IMR-90 (cell line): ENCODE results near the gene NR1H4. TPM values are rescaled to one million over a fixed set of nuclear protein-coding genes. Genes with fewer than 3 reads are reported as not detected.

Experiments used
- ATAC-seq: fragments of 200-7000 bp; cut with Tn5 transposase; 2 replicates; pipeline ENCODE4 v1.9.1; 2020; ENCODE audit warnings: low read depth, mild to moderate bottlenecking, moderate library complexity
- BruUV-seq: library from RNA; stranded (reverse); fragments of 400-500 nt; replicated peaks from 2 replicates; lab custom pipeline; 2021; lab: Mats Ljungman, UMichigan
- CTCF ChIA-PET: fragments of 300-600 bp; formaldehyde crosslinking; extraction: SDS; loops from one replicate; lab custom pipeline; 2021; ENCODE audit warnings: antibody characterized with exemption; lab: Yijun Ruan, JAX
- POLR2A ChIA-PET: fragments of 300-600 bp; sonication (Branson Sonifier 250); formaldehyde crosslinking; loops from one replicate; lab custom pipeline; 2022; ENCODE audit warnings: antibody characterized with exemption; ENCODE audit not compliant: unreplicated experiment; lab: Charles Lee
- DNase-seq: peaks from one replicate; pipeline ENCODE4 v3.0.0; 2013
- H2AFZ ChIP-seq: replicated peaks from 2 replicates; pipeline ENCODE3; 2013; ENCODE audit warnings: low read length, mild to moderate bottlenecking; ENCODE audit not compliant: poor library complexity
- H2AK5ac ChIP-seq: 2 replicates; pipeline ENCODE4 v1.6.1; 2013; ENCODE audit warnings: low read depth, low read length, inconsistent platforms
- H2AK9ac ChIP-seq: replicated peaks from 2 replicates; pipeline ENCODE3; 2013; ENCODE audit warnings: mild to moderate bottlenecking, low read depth, low read length, moderate library complexity; ENCODE audit not compliant: poor library complexity
- H2BK120ac ChIP-seq: 2 replicates; pipeline ENCODE4 v1.6.1; 2013; ENCODE audit warnings: low read depth, low read length, inconsistent platforms
- H2BK15ac ChIP-seq: 3 replicates; pipeline ENCODE4 v1.6.1; 2013; ENCODE audit warnings: low read depth, low read length, inconsistent platforms
- H2BK20ac ChIP-seq: 2 replicates; pipeline ENCODE4 v1.6.1; 2013; ENCODE audit warnings: low read depth, mild to moderate bottlenecking, inconsistent platforms, low read length, moderate library complexity
- H2BK5ac ChIP-seq: 2 replicates; pipeline ENCODE4 v1.6.1; 2013; ENCODE audit warnings: mild to moderate bottlenecking, low read depth, low read length, inconsistent platforms; ENCODE audit not compliant: poor library complexity, severe bottlenecking
- H3K14ac ChIP-seq: replicated peaks from 2 replicates; pipeline ENCODE4 v1.6.1; 2013; ENCODE audit warnings: low read depth, low read length, inconsistent platforms
- H3K18ac ChIP-seq: 2 replicates; pipeline ENCODE4 v1.6.1; 2013; ENCODE audit warnings: low read depth, low read length, control low read depth
- H3K23ac ChIP-seq: 2 replicates; pipeline ENCODE4 v1.6.1; 2013; ENCODE audit warnings: low read depth, low read length, inconsistent platforms
- H3K27ac ChIP-seq: 2 replicates; pipeline ENCODE4 v1.5.1; 2013; ENCODE audit warnings: mild to moderate bottlenecking, control low read depth, low read length; ENCODE audit not compliant: insufficient read depth
- H3K27me3 ChIP-seq: 2 replicates; pipeline ENCODE4 v1.6.1; 2013; ENCODE audit warnings: low read length; ENCODE audit not compliant: control insufficient read depth, insufficient read depth
- H3K36me3 ChIP-seq: 2 replicates; pipeline ENCODE4 v1.6.1; 2013; ENCODE audit warnings: low read length, mixed read lengths; ENCODE audit not compliant: control insufficient read depth, insufficient read depth
- H3K4ac ChIP-seq: 2 replicates; pipeline ENCODE4 v1.6.1; 2013; ENCODE audit warnings: low read depth, low read length, inconsistent platforms
- H3K4me1 ChIP-seq: 2 replicates; pipeline ENCODE4 v1.6.1; 2013; ENCODE audit warnings: low read length, mixed read lengths; ENCODE audit not compliant: control insufficient read depth, insufficient read depth
- H3K4me2 ChIP-seq: 2 replicates; pipeline ENCODE4 v1.6.1; 2013; ENCODE audit warnings: low read depth, mild to moderate bottlenecking, control low read depth, low read length, moderate library complexity
- H3K4me3 ChIP-seq: 2 replicates; pipeline ENCODE4 v1.5.1; 2013; ENCODE audit warnings: low read depth, mild to moderate bottlenecking, control low read depth, low read length, moderate library complexity; ENCODE audit not compliant: insufficient read depth
- H3K56ac ChIP-seq: 2 replicates; pipeline ENCODE4 v1.6.1; 2013; ENCODE audit warnings: low read length, inconsistent platforms; ENCODE audit not compliant: insufficient read depth; ENCODE audit errors: extremely low read depth
- H3K79me1 ChIP-seq, 2 experiments: 2 replicates each; pipeline ENCODE4 v1.6.1; 2013; ENCODE audit warnings: low read length in 2 of 2, inconsistent platforms in 1 of 2, low read depth in 1 of 2
- H3K9ac ChIP-seq: 2 replicates; pipeline ENCODE4 v1.6.1; 2013; ENCODE audit warnings: low read depth, low read length, control low read depth
- H3K9me1 ChIP-seq: 2 replicates; pipeline ENCODE4 v1.6.1; 2013; ENCODE audit warnings: low read length, inconsistent platforms; ENCODE audit not compliant: insufficient read depth
- H3K9me3 ChIP-seq: 2 replicates; pipeline ENCODE4 v1.6.1; 2013; ENCODE audit warnings: low read length; ENCODE audit not compliant: control insufficient read depth, insufficient read depth
- H4K20me1 ChIP-seq: 2 replicates; pipeline ENCODE4 v1.6.1; 2013; ENCODE audit warnings: low read length, inconsistent platforms; ENCODE audit not compliant: insufficient read depth
- H4K5ac ChIP-seq: 2 replicates; pipeline ENCODE4 v1.6.1; 2013; ENCODE audit warnings: mild to moderate bottlenecking, low read depth, low read length, control low read depth
- H4K8ac ChIP-seq, 2 experiments: 2 replicates each; pipeline ENCODE4 v1.6.1; 2013; ENCODE audit warnings: low read depth in 2 of 2, low read length in 2 of 2, control low read depth in 1 of 2, inconsistent platforms in 1 of 2
- H4K91ac ChIP-seq: 2 replicates; pipeline ENCODE4 v1.6.1; 2013; ENCODE audit warnings: low read depth, low read length, inconsistent platforms; ENCODE audit not compliant: insufficient read depth
- BHLHE40 ChIP-seq: fragments of 150-350 bp; IDR thresholded peaks from 2 replicates; pipeline ENCODE4 v1.6.1; 2016; ENCODE audit warnings: mild to moderate bottlenecking, low read depth, low read length
- CEBPB ChIP-seq: IDR thresholded peaks from 2 replicates; pipeline ENCODE4 v1.6.1; 2012; ENCODE audit warnings: low read depth, low read length, improper control_type of control experiment
- CHD1 ChIP-seq: IDR thresholded peaks from 2 replicates; pipeline ENCODE4 v1.6.1; 2012; ENCODE audit warnings: low read depth, low read length, improper control_type of control experiment
- CTCF ChIP-seq: conservative IDR thresholded peaks from 2 replicates; pipeline ENCODE4 v1.5.1; 2012; ENCODE audit warnings: mild to moderate bottlenecking, low read depth, low read length, improper control_type of control experiment
- FOS ChIP-seq: fragments of 150-350 bp; IDR thresholded peaks from 2 replicates; pipeline ENCODE4 v1.6.1; 2016; ENCODE audit warnings: low read depth, low read length
- MAFK ChIP-seq: IDR thresholded peaks from 2 replicates; pipeline ENCODE4 v1.6.1; 2012; ENCODE audit warnings: low read depth, low read length, improper control_type of control experiment
- MXI1 ChIP-seq: IDR thresholded peaks from 2 replicates; pipeline ENCODE4 v1.6.1; 2012; ENCODE audit warnings: low read depth, mild to moderate bottlenecking, low read length, moderate library complexity, borderline replicate concordance
- NFE2L2 ChIP-seq: fragments of 150-350 bp; IDR thresholded peaks from 2 replicates; pipeline ENCODE4 v1.6.1; 2016; ENCODE audit warnings: low read depth, mild to moderate bottlenecking, low read length
- POLR2A ChIP-seq: IDR thresholded peaks from 2 replicates; pipeline ENCODE4 v1.6.1; 2012; ENCODE audit warnings: mild to moderate bottlenecking, low read depth, low read length
- RAD21 ChIP-seq: IDR thresholded peaks from 2 replicates; pipeline ENCODE4 v1.6.1; 2012; ENCODE audit warnings: low read length, improper control_type of control experiment
- RCOR1 ChIP-seq: IDR thresholded peaks from 2 replicates; pipeline ENCODE4 v1.6.1; 2012; ENCODE audit warnings: mild to moderate bottlenecking, low read length, improper control_type of control experiment; ENCODE audit not compliant: insufficient replicate concordance
- RFX5 ChIP-seq: IDR thresholded peaks from 2 replicates; pipeline ENCODE4 v1.8.0; 2012; ENCODE audit warnings: low read depth, mild to moderate bottlenecking, low read length, moderate library complexity
- SMC3 ChIP-seq: fragments of 150-350 bp; IDR thresholded peaks from 2 replicates; pipeline ENCODE4 v1.6.1; 2016; ENCODE audit warnings: low read depth, mild to moderate bottlenecking, antibody characterized with exemption, low read length, moderate library complexity
- WGBS, 2 experiments: methylation state at CpG; one replicate each; pipeline versions ENCODE4 v1.1.5 to v1.1.7; 2013; ENCODE audit warnings: missing lambda C conversion rate in 2 of 2; ENCODE audit not compliant: insufficient read length in 1 of 2; ENCODE audit errors: extremely low coverage in 2 of 2; 5-methylcytosine and 5-hydroxymethylcytosine counted together
- dilution Hi-C: fragments of 300-500 bp; cut with HindIII; formaldehyde crosslinking; loops from one replicate; pipeline ENCODE4 v1.14.3; 2018; ENCODE audit warnings: low sequenced_read_pairs; ENCODE audit not compliant: unreplicated experiment
- in situ Hi-C: fragments of 300-500 bp; cut with MboI; formaldehyde crosslinking; loops from 3 replicates; pipeline ENCODE4 v1.14.3; 2019; ENCODE audit warnings: low sequenced_read_pairs, inconsistent platforms, mixed read lengths
- intact Hi-C: fragments of 100-400 bp; cut with micrococcal nuclease; formaldehyde crosslinking; loops from 2 replicates; pipeline ENCODE4 v1.10.0; 2022
- polyA plus RNA-seq, 3 experiments: library from polyadenylated mRNA; depleted of rRNA; stranded (reverse); fragments of >200 nt; gene quantifications; 2 replicates each; pipeline ENCODE4 v1.2.3, GENCODE V29; 2012; ENCODE audit warnings: low replicate concordance in 1 of 3
- total RNA-seq: library from RNA; depleted of rRNA; stranded (reverse); fragments of >200 nt; gene quantifications from 2 replicates; pipeline ENCODE4 v1.2.3, GENCODE V29; 2012
- TF ChIP-seq, protein P1 (sequence below): fragments of 150-350 bp; IDR thresholded peaks from 2 replicates; pipeline ENCODE4 v1.6.1; 2016; ENCODE audit warnings: low read depth, mild to moderate bottlenecking, low read length, moderate library complexity, borderline replicate concordance
- TF ChIP-seq, protein P2 (sequence below): fragments of 150-350 bp; IDR thresholded peaks from 2 replicates; pipeline ENCODE4 v1.6.1; 2017; ENCODE audit warnings: mild to moderate bottlenecking, antibody characterized with exemption, low read length, low read depth

Gene NR1H4
- total and polyA plus RNA-seq, 2 of the 4 experiments (the other 2 are of a cell fraction): not detected

DNA sequence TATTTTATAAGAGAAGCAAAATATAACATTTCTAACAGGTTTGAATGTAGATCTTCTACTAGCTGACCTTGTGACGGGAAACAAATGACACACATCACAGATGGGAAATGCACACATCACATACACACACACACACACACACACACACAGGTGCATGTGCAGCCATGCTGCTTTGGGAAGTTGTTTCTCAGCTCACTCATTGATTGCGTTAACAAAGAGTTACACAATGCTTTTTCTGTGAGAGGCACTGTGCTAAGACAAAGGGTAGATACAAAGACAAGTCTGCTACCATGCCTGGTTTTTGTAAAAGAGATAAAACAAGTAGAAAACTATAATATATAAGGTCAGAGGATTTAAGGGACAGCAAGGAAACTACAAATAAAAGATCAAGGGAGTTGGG is 1.3 kb upstream of the NR1H4 start:
- H4K8ac ChIP-seq: no peak overlapping the region
- H2BK15ac ChIP-seq: no peak overlapping the region
- BruUV-seq: no TSS peak
- no peak overlapping the region for H2BK20ac ChIP-seq
- no peaks in the 10 kb centered on the region for H3K4me1 ChIP-seq
- no peak overlapping the region for H3K23ac ChIP-seq
- H4K20me1 ChIP-seq: no peaks in the 10 kb centered on the region
- H3K9me1 ChIP-seq: no peaks in the 10 kb centered on the region
- H3K9ac ChIP-seq: no peak overlapping the region
- in situ Hi-C loops (no loop called here), intact Hi-C loops (no loop called here), dilution Hi-C loops (no loop called here)
- WGBS, 2 experiments: no CpG with 5 or more reads among the region's 2 CpGs
- DNase-seq (no peak), ATAC-seq (no peak)
- no peak overlapping the region for H3K4me3 ChIP-seq
- TF ChIP-seq CEBPB (no peak), RCOR1 (no peak), MXI1 (no peak), RFX5 (no peak), MAFK (no peak), NFE2L2 (no peak), POLR2A (no peak), CTCF (no peak), FOS (no peak), BHLHE40 (no peak), SMC3 (no peak), CHD1 (no peak), RAD21 (no peak)
- TF ChIP-seq, protein P1, sequence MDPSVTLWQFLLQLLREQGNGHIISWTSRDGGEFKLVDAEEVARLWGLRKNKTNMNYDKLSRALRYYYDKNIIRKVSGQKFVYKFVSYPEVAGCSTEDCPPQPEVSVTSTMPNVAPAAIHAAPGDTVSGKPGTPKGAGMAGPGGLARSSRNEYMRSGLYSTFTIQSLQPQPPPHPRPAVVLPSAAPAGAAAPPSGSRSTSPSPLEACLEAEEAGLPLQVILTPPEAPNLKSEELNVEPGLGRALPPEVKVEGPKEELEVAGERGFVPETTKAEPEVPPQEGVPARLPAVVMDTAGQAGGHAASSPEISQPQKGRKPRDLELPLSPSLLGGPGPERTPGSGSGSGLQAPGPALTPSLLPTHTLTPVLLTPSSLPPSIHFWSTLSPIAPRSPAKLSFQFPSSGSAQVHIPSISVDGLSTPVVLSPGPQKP: no peak
- TF ChIP-seq, protein P2, sequence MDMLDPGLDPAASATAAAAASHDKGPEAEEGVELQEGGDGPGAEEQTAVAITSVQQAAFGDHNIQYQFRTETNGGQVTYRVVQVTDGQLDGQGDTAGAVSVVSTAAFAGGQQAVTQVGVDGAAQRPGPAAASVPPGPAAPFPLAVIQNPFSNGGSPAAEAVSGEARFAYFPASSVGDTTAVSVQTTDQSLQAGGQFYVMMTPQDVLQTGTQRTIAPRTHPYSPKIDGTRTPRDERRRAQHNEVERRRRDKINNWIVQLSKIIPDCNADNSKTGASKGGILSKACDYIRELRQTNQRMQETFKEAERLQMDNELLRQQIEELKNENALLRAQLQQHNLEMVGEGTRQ: no peak
- no peak overlapping the region for H2BK5ac ChIP-seq
- H3K79me1 ChIP-seq: no peaks in the 10 kb centered on the region
- H2AFZ ChIP-seq: no peak overlapping the region
- ChIA-PET CTCF (no interaction called here), POLR2A (no interaction called here)
- no peak overlapping the region for H3K56ac ChIP-seq
- H3K27me3 ChIP-seq: peaks cover 12% of the 10 kb centered on the region
- no peaks in the 10 kb centered on the region for H3K9me3 ChIP-seq
- H2AK9ac ChIP-seq: no peak overlapping the region
- no peak overlapping the region for H3K4ac ChIP-seq
- H3K27ac ChIP-seq: no peak overlapping the region
- H4K5ac ChIP-seq: no peak overlapping the region
- no peak overlapping the region for H3K4me2 ChIP-seq
- H2BK120ac ChIP-seq: no peak overlapping the region
- H2AK5ac ChIP-seq: no peak overlapping the region
- H4K91ac ChIP-seq: no peak overlapping the region
- H3K18ac ChIP-seq: no peak overlapping the region
- no peaks in the 10 kb centered on the region for H3K36me3 ChIP-seq
- no peak overlapping the region for H3K14ac ChIP-seq
